ENCODE results near the gene HIP1. TPM values are rescaled to one million over a fixed set of nuclear protein-coding genes. Genes with fewer than 3 reads are reported as not detected.

HIP1 gene
- total and polyA plus RNA-seq, 9 of the 15 experiments (the other 6 are each of a cell fraction or from before 2014, with no cell fraction given): 2.4 to 13.7 (median 9.5) TPM

DNA sequence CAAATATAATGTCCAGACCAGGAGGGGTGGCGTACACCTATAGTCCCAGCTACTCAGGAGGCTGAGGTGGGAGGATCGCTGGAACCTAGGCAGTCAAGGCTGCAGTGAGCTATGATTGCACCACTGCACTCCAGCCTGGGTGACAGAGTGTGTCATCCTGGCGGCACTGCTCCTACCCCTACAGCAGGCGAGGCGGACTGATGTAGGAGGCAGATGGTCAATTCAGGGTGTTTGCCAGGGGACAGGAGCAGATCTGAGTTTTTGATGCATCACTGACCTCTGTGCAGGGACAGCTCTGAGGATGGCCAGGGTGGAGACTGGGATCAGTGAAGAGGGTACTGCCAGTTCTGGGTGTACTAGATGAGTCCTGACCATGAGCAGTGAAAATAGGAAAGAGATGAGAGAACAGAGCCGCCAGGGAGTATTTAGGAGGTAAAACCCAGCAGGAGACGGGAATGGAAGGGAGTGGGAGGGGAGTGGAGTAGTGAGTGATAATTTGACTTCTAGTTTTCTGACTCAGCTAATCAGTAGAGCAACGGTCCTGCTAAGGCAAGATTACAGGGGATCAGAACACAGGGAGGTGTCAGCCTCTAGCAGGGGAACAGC is 75.3 kb downstream of the HIP1 start (continued):
- TF ChIP-seq, protein P1, sequence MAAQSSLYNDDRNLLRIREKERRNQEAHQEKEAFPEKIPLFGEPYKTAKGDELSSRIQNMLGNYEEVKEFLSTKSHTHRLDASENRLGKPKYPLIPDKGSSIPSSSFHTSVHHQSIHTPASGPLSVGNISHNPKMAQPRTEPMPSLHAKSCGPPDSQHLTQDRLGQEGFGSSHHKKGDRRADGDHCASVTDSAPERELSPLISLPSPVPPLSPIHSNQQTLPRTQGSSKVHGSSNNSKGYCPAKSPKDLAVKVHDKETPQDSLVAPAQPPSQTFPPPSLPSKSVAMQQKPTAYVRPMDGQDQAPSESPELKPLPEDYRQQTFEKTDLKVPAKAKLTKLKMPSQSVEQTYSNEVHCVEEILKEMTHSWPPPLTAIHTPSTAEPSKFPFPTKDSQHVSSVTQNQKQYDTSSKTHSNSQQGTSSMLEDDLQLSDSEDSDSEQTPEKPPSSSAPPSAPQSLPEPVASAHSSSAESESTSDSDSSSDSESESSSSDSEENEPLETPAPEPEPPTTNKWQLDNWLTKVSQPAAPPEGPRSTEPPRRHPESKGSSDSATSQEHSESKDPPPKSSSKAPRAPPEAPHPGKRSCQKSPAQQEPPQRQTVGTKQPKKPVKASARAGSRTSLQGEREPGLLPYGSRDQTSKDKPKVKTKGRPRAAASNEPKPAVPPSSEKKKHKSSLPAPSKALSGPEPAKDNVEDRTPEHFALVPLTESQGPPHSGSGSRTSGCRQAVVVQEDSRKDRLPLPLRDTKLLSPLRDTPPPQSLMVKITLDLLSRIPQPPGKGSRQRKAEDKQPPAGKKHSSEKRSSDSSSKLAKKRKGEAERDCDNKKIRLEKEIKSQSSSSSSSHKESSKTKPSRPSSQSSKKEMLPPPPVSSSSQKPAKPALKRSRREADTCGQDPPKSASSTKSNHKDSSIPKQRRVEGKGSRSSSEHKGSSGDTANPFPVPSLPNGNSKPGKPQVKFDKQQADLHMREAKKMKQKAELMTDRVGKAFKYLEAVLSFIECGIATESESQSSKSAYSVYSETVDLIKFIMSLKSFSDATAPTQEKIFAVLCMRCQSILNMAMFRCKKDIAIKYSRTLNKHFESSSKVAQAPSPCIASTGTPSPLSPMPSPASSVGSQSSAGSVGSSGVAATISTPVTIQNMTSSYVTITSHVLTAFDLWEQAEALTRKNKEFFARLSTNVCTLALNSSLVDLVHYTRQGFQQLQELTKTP (IDR thresholded peaks at IDR 0.05; ENCODE audit: low read depth in 1 of 2, partially characterized antibody in 2 of 2): peak in 1 of 2 experiments; percentile 33
- TF ChIP-seq RBBP5 (IDR thresholded peaks at IDR 0.05; ENCODE audit: borderline replicate concordance, insufficient read depth, low read length, poor library complexity, severe bottlenecking) (peak; percentile 31), PHF20 (IDR thresholded peaks at IDR 0.05; ENCODE audit: partially characterized antibody) (peak; percentile 27), ZNF766 (CRISPR knock-in tag; conservative IDR thresholded peaks at IDR 0.05) (no peak), CBX5 (IDR thresholded peaks at IDR 0.05; ENCODE audit: borderline replicate concordance, low read depth) (no peak), EP400 (IDR thresholded peaks at IDR 0.05) (peak; percentile 40; the same call in 1 of the 2 replicates), ZNF584 (CRISPR knock-in tag; IDR thresholded peaks at IDR 0.05; ENCODE audit: low read depth) (no peak), NEUROD1 (IDR thresholded peaks at IDR 0.05; ENCODE audit: borderline replicate concordance, low read depth, low read length, partially characterized antibody) (peak; percentile 44), LCOR (CRISPR knock-in tag; IDR thresholded peaks at IDR 0.05) (0 out of 2 replicates have a peak, but pooled peaks have one; percentile 61), SRF (CRISPR knock-in tag; IDR thresholded peaks at IDR 0.05) (no peak), CBFB (CRISPR knock-in tag; IDR thresholded peaks at IDR 0.05) (no peak), YY1 (IDR thresholded peaks at IDR 0.05; ENCODE audit: borderline replicate concordance in 1 of 3, control insufficient read depth in 1 of 3, extremely low read depth in 1 of 3, insufficient read depth in 3 of 3, insufficient read length in 1 of 3, insufficient replicate concordance in 2 of 3, low read depth in 1 of 3, low read length in 2 of 3) (no peak), HDAC2 (IDR thresholded peaks at IDR 0.05) (peak; percentile 77; the same call in 1 of the 2 replicates), ZFP30 (CRISPR knock-in tag; IDR thresholded peaks at IDR 0.05; ENCODE audit: borderline replicate concordance) (no peak), CBFA2T2 (conservative IDR thresholded peaks at IDR 0.05) (peak; percentile 88), NCOR1 (IDR thresholded peaks at IDR 0.05) (peak; percentile 87)
- TF ChIP-seq, protein P2, sequence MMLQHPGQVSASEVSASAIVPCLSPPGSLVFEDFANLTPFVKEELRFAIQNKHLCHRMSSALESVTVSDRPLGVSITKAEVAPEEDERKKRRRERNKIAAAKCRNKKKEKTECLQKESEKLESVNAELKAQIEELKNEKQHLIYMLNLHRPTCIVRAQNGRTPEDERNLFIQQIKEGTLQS (IDR thresholded peaks at IDR 0.05): peak; percentile 53
- TF ChIP-seq, protein P2 (CRISPR knock-in tag; conservative IDR thresholded peaks at IDR 0.05): no peak
- TF ChIP-seq, protein P3, sequence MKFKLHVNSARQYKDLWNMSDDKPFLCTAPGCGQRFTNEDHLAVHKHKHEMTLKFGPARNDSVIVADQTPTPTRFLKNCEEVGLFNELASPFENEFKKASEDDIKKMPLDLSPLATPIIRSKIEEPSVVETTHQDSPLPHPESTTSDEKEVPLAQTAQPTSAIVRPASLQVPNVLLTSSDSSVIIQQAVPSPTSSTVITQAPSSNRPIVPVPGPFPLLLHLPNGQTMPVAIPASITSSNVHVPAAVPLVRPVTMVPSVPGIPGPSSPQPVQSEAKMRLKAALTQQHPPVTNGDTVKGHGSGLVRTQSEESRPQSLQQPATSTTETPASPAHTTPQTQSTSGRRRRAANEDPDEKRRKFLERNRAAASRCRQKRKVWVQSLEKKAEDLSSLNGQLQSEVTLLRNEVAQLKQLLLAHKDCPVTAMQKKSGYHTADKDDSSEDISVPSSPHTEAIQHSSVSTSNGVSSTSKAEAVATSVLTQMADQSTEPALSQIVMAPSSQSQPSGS (CRISPR knock-in tag; IDR thresholded peaks at IDR 0.05): no peak
